Neural progenitor cell (in vitro differentiated cells): ENCODE measurements around the gene PLCG1. TPM values are rescaled to one million over a fixed set of nuclear protein-coding genes. Genes with fewer than 3 reads are reported as not detected.
"Not testable (repeated sequence)": the region's sequence is repeated elsewhere in the genome, so short reads cannot be mapped to it uniquely, and the experiment has no call there.

Experiments used
- DNase-seq: peaks from one replicate; pipeline ENCODE4 v3.0.0-alpha.2; 2016; ENCODE audit warnings: low spot score
- H2AFZ ChIP-seq: fragments of 200-600 bp; sonication (generic); replicated peaks from 2 replicates; pipeline ENCODE4 v1.6.1; 2016; ENCODE audit warnings: antibody characterized with exemption
- H3F3A ChIP-seq: fragments of 200-600 bp; sonication (generic); 2 replicates; pipeline ENCODE4 v1.6.1; 2016; ENCODE audit warnings: antibody characterized with exemption, low read depth
- H3K27ac ChIP-seq: fragments of 200-600 bp; sonication (generic); 2 replicates; pipeline ENCODE4 v1.5.1; 2016; ENCODE audit warnings: mild to moderate bottlenecking
- H3K27me3 ChIP-seq: fragments of 200-600 bp; sonication (generic); 2 replicates; pipeline ENCODE4 v1.6.1; 2016; ENCODE audit warnings: mild to moderate bottlenecking, moderate library complexity
- H3K36me3 ChIP-seq: fragments of 200-600 bp; sonication (generic); 2 replicates; pipeline ENCODE4 v1.5.1; 2016
- H3K4me1 ChIP-seq: fragments of 200-600 bp; sonication (generic); 2 replicates; pipeline ENCODE4 v1.6.1; 2016; ENCODE audit warnings: mixed run types
- H3K4me2 ChIP-seq: fragments of 200-600 bp; sonication (generic); 2 replicates; pipeline ENCODE4 v1.6.1; 2016
- H3K4me3 ChIP-seq: fragments of 200-600 bp; sonication (generic); 2 replicates; pipeline ENCODE4 v1.5.1; 2016
- H3K79me2 ChIP-seq: fragments of 200-600 bp; sonication (generic); 2 replicates; pipeline ENCODE4 v1.6.1; 2016; ENCODE audit warnings: low read depth
- H3K9ac ChIP-seq: fragments of 200-600 bp; sonication (generic); 2 replicates; pipeline ENCODE4 v1.6.1; 2016
- H3K9me3 ChIP-seq: fragments of 200-600 bp; sonication (generic); 2 replicates; pipeline ENCODE4 v1.5.1; 2016; ENCODE audit warnings: low read depth
- H4K20me1 ChIP-seq: fragments of 200-600 bp; sonication (generic); 2 replicates; pipeline ENCODE4 v1.6.1; 2016; ENCODE audit warnings: low read depth
- H3K27ac Mint-ChIP-seq: 3 replicates; pipeline ENCODE4 v1.8.0; 2021; ENCODE audit warnings: mixed read lengths
- H3K27me3 Mint-ChIP-seq: 2 replicates; pipeline ENCODE4 v1.8.0; 2022; ENCODE audit warnings: low read depth, mild to moderate bottlenecking, inconsistent platforms, moderate library complexity, mixed read lengths; ENCODE audit not compliant: insufficient read depth
- H3K36me3 Mint-ChIP-seq: 3 replicates; pipeline ENCODE4 v1.8.0; 2021; ENCODE audit warnings: mixed read lengths
- H3K4me1 Mint-ChIP-seq: 3 replicates; pipeline ENCODE4 v1.8.0; 2021; ENCODE audit warnings: mixed read lengths
- H3K4me3 Mint-ChIP-seq: 3 replicates; pipeline ENCODE4 v1.8.0; 2021; ENCODE audit warnings: mild to moderate bottlenecking, moderate library complexity, mixed read lengths
- H3K9me3 Mint-ChIP-seq: 3 replicates; pipeline ENCODE4 v1.8.0; 2020; ENCODE audit warnings: mixed read lengths
- EZH2 ChIP-seq: fragments of 200-600 bp; sonication (generic); IDR thresholded peaks from 2 replicates; pipeline ENCODE4 v1.6.1; 2017; ENCODE audit warnings: antibody characterized with exemption, mild to moderate bottlenecking, moderate library complexity
- EZH2phosphoT487 ChIP-seq: fragments of 200-600 bp; sonication (generic); IDR thresholded peaks from 2 replicates; pipeline ENCODE4 v1.6.1; 2017; ENCODE audit warnings: antibody characterized with exemption
- total RNA-seq: library from RNA; depleted of rRNA; stranded (reverse); fragments of >200 nt; gene quantifications from 2 replicates; pipeline ENCODE4 v1.2.3, GENCODE V29; 2015; ENCODE audit warnings: low replicate concordance
- TF ChIP-seq, protein P1 (sequence below): fragments of 200-600 bp; sonication (generic); IDR thresholded peaks from 2 replicates; pipeline ENCODE4 v1.5.1; 2017; ENCODE audit warnings: antibody characterized with exemption, mild to moderate bottlenecking

The PLCG1 gene
- total RNA-seq, 1 donor from 2014 or later, result 146 TPM

GRCh38 chr20:41111578-41111951 is 25.8 kb upstream of the PLCG1 start:
- no peak overlapping the region for H3K27ac Mint-ChIP-seq
- H3K27me3 Mint-ChIP-seq, result peaks cover 2% of the 10 kb centered on the region
- H4K20me1 ChIP-seq, result no peaks in the 10 kb centered on the region
- no peaks in the 10 kb centered on the region for H3K27me3 ChIP-seq
- no peak overlapping the region for H3K4me3 ChIP-seq
- H3K9me3 ChIP-seq, result no peaks in the 10 kb centered on the region
- DNase-seq, result no peak
- TF ChIP-seq, protein P1, sequence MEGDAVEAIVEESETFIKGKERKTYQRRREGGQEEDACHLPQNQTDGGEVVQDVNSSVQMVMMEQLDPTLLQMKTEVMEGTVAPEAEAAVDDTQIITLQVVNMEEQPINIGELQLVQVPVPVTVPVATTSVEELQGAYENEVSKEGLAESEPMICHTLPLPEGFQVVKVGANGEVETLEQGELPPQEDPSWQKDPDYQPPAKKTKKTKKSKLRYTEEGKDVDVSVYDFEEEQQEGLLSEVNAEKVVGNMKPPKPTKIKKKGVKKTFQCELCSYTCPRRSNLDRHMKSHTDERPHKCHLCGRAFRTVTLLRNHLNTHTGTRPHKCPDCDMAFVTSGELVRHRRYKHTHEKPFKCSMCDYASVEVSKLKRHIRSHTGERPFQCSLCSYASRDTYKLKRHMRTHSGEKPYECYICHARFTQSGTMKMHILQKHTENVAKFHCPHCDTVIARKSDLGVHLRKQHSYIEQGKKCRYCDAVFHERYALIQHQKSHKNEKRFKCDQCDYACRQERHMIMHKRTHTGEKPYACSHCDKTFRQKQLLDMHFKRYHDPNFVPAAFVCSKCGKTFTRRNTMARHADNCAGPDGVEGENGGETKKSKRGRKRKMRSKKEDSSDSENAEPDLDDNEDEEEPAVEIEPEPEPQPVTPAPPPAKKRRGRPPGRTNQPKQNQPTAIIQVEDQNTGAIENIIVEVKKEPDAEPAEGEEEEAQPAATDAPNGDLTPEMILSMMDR, result no peak
- TF ChIP-seq EZH2, result no peak
- no peak for TF ChIP-seq EZH2phosphoT487
- H3K9ac ChIP-seq, result no peak overlapping the region
- H3K4me1 ChIP-seq, result no peaks in the 10 kb centered on the region
- H3K4me1 Mint-ChIP-seq, result peaks cover 9% of the 10 kb centered on the region
- H2AFZ ChIP-seq, result no peak overlapping the region
- no peak overlapping the region for H3K4me2 ChIP-seq
- no peaks in the 10 kb centered on the region for H3F3A ChIP-seq
- H3K36me3 Mint-ChIP-seq, result peaks cover 56% of the 10 kb centered on the region
- H3K27ac ChIP-seq, result no peak overlapping the region
- peaks cover 2% of the 10 kb centered on the region for H3K79me2 ChIP-seq
- H3K9me3 Mint-ChIP-seq, result no peaks in the 10 kb centered on the region
- H3K36me3 ChIP-seq, result peaks cover 39% of the 10 kb centered on the region
- no peak overlapping the region for H3K4me3 Mint-ChIP-seq

DNA sequence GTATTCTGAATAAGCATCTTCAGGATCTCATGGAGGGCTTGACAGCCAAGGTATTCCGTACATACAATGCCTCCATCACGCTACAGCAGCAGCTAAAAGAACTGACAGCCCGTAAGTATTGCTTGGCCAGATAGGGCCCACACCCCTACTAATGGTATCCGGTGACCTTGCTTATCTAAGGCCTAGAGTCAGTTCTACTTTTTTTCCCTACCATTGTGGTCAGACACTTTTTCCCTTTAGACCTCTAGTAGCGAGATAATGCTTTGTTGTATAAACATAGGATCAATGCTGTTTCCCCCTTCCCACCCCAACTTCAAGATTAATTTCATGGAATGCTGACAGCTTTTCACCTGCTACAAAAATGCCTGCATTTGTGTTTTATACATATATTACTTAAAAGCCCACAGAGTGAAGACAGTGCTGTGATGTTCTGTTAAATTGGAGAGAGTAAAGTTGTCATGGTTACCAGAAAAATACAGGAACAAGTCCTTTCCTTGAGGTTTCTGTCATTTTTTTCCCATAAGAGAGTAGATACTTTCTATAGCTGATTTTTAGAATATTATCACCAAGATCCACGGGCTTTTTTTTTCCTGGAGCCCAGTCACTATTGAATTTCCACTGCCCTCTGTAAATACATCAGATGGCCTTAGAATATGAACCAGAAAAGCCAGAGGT is 20.9 kb upstream of the PLCG1 start:
- H3K27me3 ChIP-seq, result no peaks in the 10 kb centered on the region
- no peaks in the 10 kb centered on the region for H3F3A ChIP-seq
- H3K36me3 Mint-ChIP-seq, result peaks cover 55% of the 10 kb centered on the region
- H3K4me3 Mint-ChIP-seq, result no peak overlapping the region
- no peak overlapping the region for H3K9ac ChIP-seq
- no peak overlapping the region for H3K27ac Mint-ChIP-seq
- no peaks in the 10 kb centered on the region for H3K9me3 Mint-ChIP-seq
- no peaks in the 10 kb centered on the region for H3K4me1 ChIP-seq
- TF ChIP-seq, protein P1, result no peak
- TF ChIP-seq EZH2, result no peak
- no peak for TF ChIP-seq EZH2phosphoT487
- peaks cover 2% of the 10 kb centered on the region for H3K27me3 Mint-ChIP-seq
- H3K27ac ChIP-seq, result no peak overlapping the region
- H3K4me1 Mint-ChIP-seq, result no peaks in the 10 kb centered on the region
- no peak overlapping the region for H3K4me3 ChIP-seq
- H3K79me2 ChIP-seq, result no peaks in the 10 kb centered on the region
- no peak overlapping the region for H2AFZ ChIP-seq
- no peak overlapping the region for H3K4me2 ChIP-seq
- no peak for DNase-seq
- H4K20me1 ChIP-seq, result no peaks in the 10 kb centered on the region
- peaks cover 42% of the 10 kb centered on the region for H3K36me3 ChIP-seq
- H3K9me3 ChIP-seq, result no peaks in the 10 kb centered on the region

DNA sequence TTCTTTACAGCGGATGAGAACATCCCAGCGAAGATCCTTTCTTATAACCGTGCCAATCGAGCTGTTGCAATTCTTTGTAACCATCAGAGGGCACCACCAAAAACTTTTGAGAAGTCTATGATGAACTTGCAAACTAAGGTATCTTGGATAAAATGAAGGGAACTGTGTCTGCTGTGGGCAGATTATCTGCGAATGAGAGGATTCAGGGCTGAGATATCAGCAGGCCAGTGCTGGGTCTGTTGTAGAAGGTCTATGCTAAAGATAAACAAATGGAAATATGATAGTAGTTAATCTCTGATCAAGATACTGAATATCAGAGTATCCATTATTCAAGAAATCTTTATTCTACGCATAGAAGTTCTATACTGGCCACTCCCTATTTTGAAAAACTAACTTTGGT is 19.2 kb upstream of the PLCG1 start:
- H3K4me1 ChIP-seq, DNase-seq, H3K79me2 ChIP-seq, H3K4me2 ChIP-seq, H3F3A ChIP-seq, H3K9ac ChIP-seq, H3K9me3 ChIP-seq, H3K27ac ChIP-seq, H3K27ac Mint-ChIP-seq, H3K9me3 Mint-ChIP-seq, H3K4me3 Mint-ChIP-seq, H3K27me3 Mint-ChIP-seq, H3K4me3 ChIP-seq, H2AFZ ChIP-seq, H4K20me1 ChIP-seq, H3K4me1 Mint-ChIP-seq, H3K27me3 ChIP-seq: not testable (repeated sequence)
- peaks cover 56% of the 10 kb centered on the region for H3K36me3 Mint-ChIP-seq
- H3K36me3 ChIP-seq, result peaks cover 38% of the 10 kb centered on the region

GRCh38 chr20:41118632-41119031 is 18.7 kb upstream of the PLCG1 start:
- no peak for DNase-seq
- peaks cover 56% of the 10 kb centered on the region for H3K36me3 Mint-ChIP-seq
- no peaks in the 10 kb centered on the region for H3K4me1 Mint-ChIP-seq
- Histone ChIP-seq H3K27ac (no peak overlapping the region), H2AFZ (no peak overlapping the region), H3K79me2 (no peaks in the 10 kb centered on the region), H3K9me3 (no peaks in the 10 kb centered on the region), H3K36me3 (peaks cover 41% of the 10 kb centered on the region), H3K4me1 (no peaks in the 10 kb centered on the region), H3K9ac (no peak overlapping the region), H3K27me3 (no peaks in the 10 kb centered on the region), H3F3A (no peaks in the 10 kb centered on the region), H3K4me3 (no peak overlapping the region), H3K4me2 (no peak overlapping the region), H4K20me1 (no peaks in the 10 kb centered on the region)
- H3K27me3 Mint-ChIP-seq, result no peaks in the 10 kb centered on the region
- no peaks in the 10 kb centered on the region for H3K9me3 Mint-ChIP-seq
- TF ChIP-seq, protein P1, result no peak
- TF ChIP-seq EZH2phosphoT487, result no peak
- no peak for TF ChIP-seq EZH2
- no peak overlapping the region for H3K4me3 Mint-ChIP-seq
- no peak overlapping the region for H3K27ac Mint-ChIP-seq
